ENCODE results near the gene GRHL1.

The GRHL1 gene

GRCh38 chr2:10048501-10049171 is 97.1 kb downstream of the GRHL1 start:
- H3K4me3 ChIP-seq (ENCODE audit: low read depth, low read length) = no peak overlapping the region
- peak; percentile 31; the same call in 1 of the 2 replicates for TF ChIP-seq CTCF (IDR thresholded peaks at IDR 0.05; ENCODE audit: low read depth, low read length)

All from WI38 (cell line).